ENCODE data around the gene SPC24. TPM values are rescaled to one million over a fixed set of nuclear protein-coding genes. Genes with fewer than 3 reads are reported as not detected.

The SPC24 gene
- total and polyA plus RNA-seq, 9 of the 15 experiments (the other 6 are each of a cell fraction or from before 2014, with no cell fraction given): 18.2 to 154 (median 60.9) TPM

GRCh38 chr19:11116507-11116906 is 39.1 kb downstream of the SPC24 start:
- peaks cover 0 to 9% of the 10 kb centered on the region in 2 experiments; a peak in 1 of 5 replicates for H3K4me1 ChIP-seq (replicated peaks in 1 of 2; ENCODE audit: control insufficient read depth in 2 of 2, insufficient read depth in 2 of 2, low read length in 2 of 2)
- in situ Hi-C loops (cut with MboI) (no loop called here), intact Hi-C loops (cut with micrococcal nuclease) (no loop called here)
- no peak for ATAC-seq
- no peak for FAIRE-seq
- CTCF ChIA-PET (ENCODE audit: low intra/inter-chr PET ratio): no interaction called here
- H2AFZ ChIP-seq (ENCODE audit: low read depth, low read length): no peak overlapping the region
- peaks cover 4% of the 10 kb centered on the region for H3K9me1 ChIP-seq (ENCODE audit: control insufficient read depth, insufficient read depth, low read length)
- peaks cover 9% of the 10 kb centered on the region for H4K20me1 ChIP-seq (replicated peaks; ENCODE audit: control insufficient read depth, insufficient read depth, low read length)
- peaks cover 97% of the 10 kb centered on the region for H3K36me3 ChIP-seq (ENCODE audit: control insufficient read depth, insufficient read depth, low read length)
- no TSS peak for BruUV-seq (replicated peaks)
- H3K9me3 ChIP-seq (replicated peaks; ENCODE audit: control insufficient read depth, insufficient read depth, low read depth, low read length): no peaks in the 10 kb centered on the region
- POLR2A ChIA-PET: interaction anchor here (0.8 to 1.9 kb wide), 6 partner anchors 10 to 128 kb away, joined by 3 to 8 read pairs (median 4); no protein-coding TSS in a partner anchor
- H3K9ac ChIP-seq (ENCODE audit: insufficient read depth in 1 of 2, low read depth in 2 of 2, low read length in 2 of 2): peak overlapping the region in 1 of 2 experiments; percentile 1; a peak in 2 of 4 replicates
- peaks cover 28% of the 10 kb centered on the region for H3K79me2 ChIP-seq (ENCODE audit: control insufficient read depth, insufficient read depth, low read length)
- no peak overlapping the region for H3K4me3 ChIP-seq
- no peak overlapping the region for H3K4me2 ChIP-seq (ENCODE audit: insufficient read depth, low read length)
- DNase-seq (ENCODE audit: extremely low read depth in 1 of 4, low spot score in 3 of 4): no peak
- H3K27ac ChIP-seq (ENCODE audit: extremely low read depth, low read depth, low read length): no peak overlapping the region
- 91% methylated on average over 9 of the region's 9 CpGs for WGBS (ENCODE audit: insufficient coverage, low coverage, missing lambda C conversion rate)
- H3K27me3 ChIP-seq (ENCODE audit: control insufficient read depth in 2 of 2, insufficient read depth in 2 of 2, low read length in 2 of 2): no peaks in the 10 kb centered on the region
- TF ChIP-seq NR1H2 (CRISPR knock-in tag; IDR thresholded peaks at IDR 0.05): no peak
- no peak for TF ChIP-seq CHAMP1 (IDR thresholded peaks at IDR 0.05)
- TF ChIP-seq TRIM28 (IDR thresholded peaks at IDR 0.05): no peak
- no peak for TF ChIP-seq GTF2E2 (tag; IDR thresholded peaks at IDR 0.05)
- TF ChIP-seq HOMEZ (CRISPR knock-in tag; IDR thresholded peaks at IDR 0.05): no peak
- TF ChIP-seq HDAC1 (IDR thresholded peaks at IDR 0.05): no peak
- TF ChIP-seq ZNF551 (CRISPR knock-in tag; IDR thresholded peaks at IDR 0.05): no peak
- TF ChIP-seq ZNF512 (tag; IDR thresholded peaks at IDR 0.05): no peak
- no peak for TF ChIP-seq E2F8 (IDR thresholded peaks at IDR 0.05; ENCODE audit: low read depth, partially characterized antibody)
- TF ChIP-seq POLR2AphosphoS5 (IDR thresholded peaks at IDR 0.05; ENCODE audit: control insufficient read depth, insufficient read depth, low read depth, low read length): peak; percentile 32
- TF ChIP-seq CLOCK (CRISPR knock-in tag; IDR thresholded peaks at IDR 0.05; ENCODE audit: borderline replicate concordance): no peak
